ENCODE data around the gene VPS26C.
A peak's percentile ranks its signal among the peaks of the same experiment; 100 is the strongest.

VPS26C gene

GRCh38 chr21:37208056-37208721, 58.9 kb downstream of the VPS26C start:
- Mint-ChIP-seq H3K9me3 (ENCODE audit: low read depth) (no peaks in the 10 kb centered on the region), H3K27me3 (peaks cover 3% of the 10 kb centered on the region), H3K36me3 (peaks cover 4% of the 10 kb centered on the region), H3K4me3 (peak overlapping the region; percentile 69), H3K4me1 (ENCODE audit: low read depth) (peaks cover 14% of the 10 kb centered on the region), H3K27ac (peak overlapping the region; percentile 66)

GRCh38 chr21:37207441-37208009, 59.6 kb downstream of the VPS26C start:
- Mint-ChIP-seq H3K36me3 (peaks cover 6% of the 10 kb centered on the region), H3K4me1 (ENCODE audit: low read depth) (peaks cover 14% of the 10 kb centered on the region), H3K9me3 (ENCODE audit: low read depth) (no peaks in the 10 kb centered on the region), H3K27ac (no peak overlapping the region), H3K27me3 (peaks cover 3% of the 10 kb centered on the region), H3K4me3 (peak overlapping the region; percentile 69)

DNA sequence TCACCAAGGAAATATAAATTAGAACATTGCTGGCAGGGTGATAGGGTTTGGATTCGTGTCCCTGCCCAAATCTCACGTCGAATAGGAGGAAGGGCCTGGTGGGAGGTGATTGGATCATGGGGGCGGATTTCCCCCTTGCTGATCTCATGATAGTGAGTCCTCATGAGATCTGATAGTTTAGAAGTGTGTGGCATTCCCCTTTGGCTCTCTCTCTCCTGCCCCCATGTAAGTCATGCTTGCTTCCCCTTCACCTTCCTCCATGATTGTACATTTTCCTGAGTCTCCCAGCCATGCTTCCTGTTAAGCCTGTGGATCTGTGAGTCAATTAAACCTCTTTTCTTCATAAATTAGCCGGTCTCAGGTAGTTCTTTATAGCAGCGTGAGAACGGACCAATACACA, 60.6 kb downstream of the VPS26C start:
- H3K36me3 Mint-ChIP-seq = peaks cover 10% of the 10 kb centered on the region
- H3K9me3 Mint-ChIP-seq (ENCODE audit: low read depth) = no peaks in the 10 kb centered on the region
- peaks cover 14% of the 10 kb centered on the region for H3K4me1 Mint-ChIP-seq (ENCODE audit: low read depth)
- H3K27me3 Mint-ChIP-seq = peaks cover 1% of the 10 kb centered on the region
- H3K27ac Mint-ChIP-seq = no peak overlapping the region
- H3K4me3 Mint-ChIP-seq = no peak overlapping the region

DNA sequence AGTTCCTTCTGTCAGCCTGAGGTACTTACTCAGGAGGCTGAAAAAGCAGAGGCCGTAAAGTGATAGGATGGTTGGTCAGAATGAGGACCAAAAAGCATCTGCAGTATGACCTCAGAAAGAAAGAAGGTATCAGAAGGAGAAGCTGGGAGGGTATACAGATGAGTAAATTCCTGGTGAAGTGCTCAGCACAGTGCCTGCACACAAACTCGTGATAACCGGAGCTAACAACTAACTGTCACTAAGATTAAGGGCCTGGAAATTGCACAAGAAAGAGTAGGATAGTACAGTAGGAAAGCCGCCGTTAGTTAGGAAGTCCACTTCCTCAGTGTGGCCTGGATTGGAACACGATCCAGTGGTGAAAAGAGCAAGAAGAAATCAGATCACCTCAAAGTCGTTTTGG, 62.6 kb downstream of the VPS26C start:
- Mint-ChIP-seq H3K27ac (no peak overlapping the region), H3K4me1 (ENCODE audit: low read depth) (peaks cover 14% of the 10 kb centered on the region), H3K9me3 (ENCODE audit: low read depth) (no peaks in the 10 kb centered on the region), H3K27me3 (peaks cover under 1% of the 10 kb centered on the region), H3K36me3 (peaks cover 12% of the 10 kb centered on the region), H3K4me3 (no peak overlapping the region)

DNA sequence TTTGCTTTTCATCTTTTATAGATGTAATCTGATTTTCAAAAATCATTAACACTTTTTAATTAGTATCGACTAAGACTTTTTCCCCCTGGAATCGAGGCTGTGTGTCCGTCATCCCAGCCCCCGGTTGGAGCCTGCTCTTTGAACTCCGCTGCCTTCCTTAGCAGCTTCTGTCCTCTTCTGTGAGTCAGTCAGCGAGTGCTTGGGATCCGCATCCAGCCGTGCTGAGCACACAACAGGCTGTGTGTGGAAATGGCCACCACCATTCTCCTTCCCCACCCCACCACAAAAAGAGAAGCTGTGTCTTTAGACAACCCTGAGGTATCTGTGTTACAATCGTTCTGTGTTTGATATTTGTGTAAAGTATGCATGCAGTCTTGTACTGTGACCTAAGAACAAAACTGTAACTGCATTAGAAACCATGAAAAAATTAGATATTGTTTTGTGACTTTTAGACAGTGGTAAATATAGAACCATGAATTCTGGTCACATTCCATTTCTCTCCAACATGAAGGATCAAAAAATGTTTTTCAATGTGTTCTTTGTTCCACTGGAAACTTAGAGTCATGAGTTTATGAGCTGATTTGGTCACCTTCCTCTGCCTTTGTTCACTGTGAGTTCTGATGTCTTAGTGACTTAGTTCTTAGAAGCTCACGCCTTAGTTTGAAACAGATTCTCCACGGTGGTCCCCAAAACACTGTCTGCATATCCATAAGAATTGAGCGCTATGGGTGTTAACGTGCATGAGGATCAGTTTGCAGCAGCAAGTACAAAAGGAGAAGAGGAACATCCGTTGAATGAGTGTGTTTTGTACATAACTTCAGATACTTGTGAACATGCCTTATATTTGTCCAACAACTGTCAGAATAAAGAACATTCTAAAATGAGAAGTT, 64.7 kb downstream of the VPS26C start:
- peaks cover 15% of the 10 kb centered on the region for H3K36me3 Mint-ChIP-seq

GRCh38 chr21:37200641-37201480, 66.3 kb downstream of the VPS26C start:
- H3K4me3 Mint-ChIP-seq = no peak overlapping the region
- no peak overlapping the region for H3K27ac Mint-ChIP-seq
- no peaks in the 10 kb centered on the region for H3K27me3 Mint-ChIP-seq
- no peaks in the 10 kb centered on the region for H3K4me1 Mint-ChIP-seq (ENCODE audit: low read depth)
- peaks cover 15% of the 10 kb centered on the region for H3K36me3 Mint-ChIP-seq
- no peaks in the 10 kb centered on the region for H3K9me3 Mint-ChIP-seq (ENCODE audit: low read depth)

More for the DNA sequence above, 64.7 kb downstream of the VPS26C start:
- Mint-ChIP-seq H3K27ac (peak overlapping the region; percentile 16), H3K9me3 (ENCODE audit: low read depth) (no peaks in the 10 kb centered on the region), H3K4me3 (no peak overlapping the region), H3K27me3 (no peaks in the 10 kb centered on the region), H3K4me1 (ENCODE audit: low read depth) (peaks cover 5% of the 10 kb centered on the region)

GRCh38 chr21:37199057-37199924, 67.8 kb downstream of the VPS26C start:
- Mint-ChIP-seq H3K4me1 (ENCODE audit: low read depth) (no peaks in the 10 kb centered on the region), H3K36me3 (peaks cover 19% of the 10 kb centered on the region), H3K9me3 (ENCODE audit: low read depth) (no peaks in the 10 kb centered on the region), H3K27me3 (no peaks in the 10 kb centered on the region), H3K4me3 (no peak overlapping the region), H3K27ac (no peak overlapping the region)

GRCh38 chr21:37197746-37198145, 69.4 kb downstream of the VPS26C start:
- H3K36me3 Mint-ChIP-seq = peaks cover 20% of the 10 kb centered on the region
- no peak overlapping the region for H3K27ac Mint-ChIP-seq
- H3K9me3 Mint-ChIP-seq (ENCODE audit: low read depth) = no peaks in the 10 kb centered on the region
- H3K4me3 Mint-ChIP-seq = no peak overlapping the region
- H3K4me1 Mint-ChIP-seq (ENCODE audit: low read depth) = no peaks in the 10 kb centered on the region
- H3K27me3 Mint-ChIP-seq = no peaks in the 10 kb centered on the region

GRCh38 chr21:37196847-37197246, 70.3 kb downstream of the VPS26C start:
- Mint-ChIP-seq H3K4me3 (no peak overlapping the region), H3K9me3 (ENCODE audit: low read depth) (no peaks in the 10 kb centered on the region), H3K4me1 (ENCODE audit: low read depth) (no peaks in the 10 kb centered on the region), H3K27me3 (no peaks in the 10 kb centered on the region), H3K27ac (no peak overlapping the region), H3K36me3 (peaks cover 18% of the 10 kb centered on the region)

GRCh38 chr21:37195610-37196009, 71.5 kb downstream of the VPS26C start:
- H3K4me1 Mint-ChIP-seq (ENCODE audit: low read depth) = no peaks in the 10 kb centered on the region
- H3K36me3 Mint-ChIP-seq = peaks cover 21% of the 10 kb centered on the region
- no peak overlapping the region for H3K4me3 Mint-ChIP-seq
- no peak overlapping the region for H3K27ac Mint-ChIP-seq
- H3K9me3 Mint-ChIP-seq (ENCODE audit: low read depth) = no peaks in the 10 kb centered on the region
- no peaks in the 10 kb centered on the region for H3K27me3 Mint-ChIP-seq

- H3K4me1 Mint-ChIP-seq (ENCODE audit: low read depth) = no peaks in the 10 kb centered on the region
- H3K9me3 Mint-ChIP-seq (ENCODE audit: low read depth) = no peaks in the 10 kb centered on the region
- H3K27ac Mint-ChIP-seq = no peak overlapping the region
- H3K27me3 Mint-ChIP-seq = no peaks in the 10 kb centered on the region
- H3K36me3 Mint-ChIP-seq = peaks cover 23% of the 10 kb centered on the region
- no peak overlapping the region for H3K4me3 Mint-ChIP-seq
Measured at GRCh38 chr21:37195059-37195458, 72.1 kb downstream of the VPS26C start.

GRCh38 chr21:37193676-37194075, 73.5 kb downstream of the VPS26C start:
- H3K36me3 Mint-ChIP-seq = peaks cover 23% of the 10 kb centered on the region
- H3K27me3 Mint-ChIP-seq = no peaks in the 10 kb centered on the region
- H3K4me1 Mint-ChIP-seq (ENCODE audit: low read depth) = no peaks in the 10 kb centered on the region
- no peak overlapping the region for H3K4me3 Mint-ChIP-seq
- no peaks in the 10 kb centered on the region for H3K9me3 Mint-ChIP-seq (ENCODE audit: low read depth)
- H3K27ac Mint-ChIP-seq = no peak overlapping the region

DNA sequence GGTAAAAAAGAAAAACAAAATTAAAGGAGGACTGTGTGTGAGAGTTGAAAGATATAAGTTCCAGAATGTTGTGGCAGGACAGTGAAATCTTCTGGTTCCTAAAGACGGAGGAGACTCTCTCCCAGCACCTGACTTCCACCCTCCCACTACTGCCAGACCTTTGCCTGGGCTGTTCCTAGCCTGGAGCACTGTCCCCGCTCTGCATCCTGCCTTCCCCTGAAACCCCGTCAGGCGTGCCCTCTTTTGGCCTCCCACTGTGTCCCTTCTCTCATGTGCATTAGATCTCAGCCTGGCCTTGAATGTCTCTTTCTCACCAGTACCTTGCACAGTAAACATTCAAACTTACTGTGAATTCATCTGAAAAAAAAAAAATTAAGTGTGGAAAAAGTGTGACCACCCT, 74.1 kb downstream of the VPS26C start:
- Mint-ChIP-seq H3K4me1 (ENCODE audit: low read depth) (no peaks in the 10 kb centered on the region), H3K4me3 (no peak overlapping the region), H3K27ac (no peak overlapping the region), H3K27me3 (no peaks in the 10 kb centered on the region), H3K36me3 (peaks cover 24% of the 10 kb centered on the region), H3K9me3 (ENCODE audit: low read depth) (no peaks in the 10 kb centered on the region)

DNA sequence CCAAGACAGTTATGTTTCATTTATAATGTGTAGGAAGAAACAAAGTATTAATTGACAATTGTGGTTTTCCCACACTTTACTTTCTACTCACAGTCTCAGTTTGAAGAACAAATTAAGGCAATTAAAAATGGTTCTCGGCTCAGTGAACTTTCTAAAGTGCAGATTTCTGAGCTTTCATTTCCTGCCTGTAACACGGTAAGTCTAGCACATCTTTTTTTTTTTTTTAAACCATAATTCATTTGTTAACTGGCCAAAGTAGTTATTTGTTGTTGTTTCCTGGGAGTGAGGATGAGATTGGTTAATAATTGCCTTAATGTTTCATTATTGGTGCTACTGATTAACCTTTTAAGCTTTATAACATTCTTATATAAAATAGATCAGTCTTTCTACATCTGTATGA, 75.1 kb downstream of the VPS26C start:
- Mint-ChIP-seq H3K4me3 (no peak overlapping the region), H3K9me3 (ENCODE audit: low read depth) (no peaks in the 10 kb centered on the region), H3K4me1 (ENCODE audit: low read depth) (no peaks in the 10 kb centered on the region), H3K27me3 (no peaks in the 10 kb centered on the region), H3K36me3 (peaks cover 24% of the 10 kb centered on the region), H3K27ac (no peak overlapping the region)
